ENCODE data around the gene CLN3.
A peak's percentile ranks its signal among the peaks of the same experiment; 100 is the strongest.

The CLN3 gene

GRCh38 chr16:28491970-28492474 lies at the start of gene CLN3:
Gene CLN3, minus strand, starts transcription at chr16:28492074. Its CDS starts 315 bp downstream, at chr16:28491759.
- Mint-ChIP-seq H3K36me3 (ENCODE audit: insufficient read depth) (peaks cover 38% of the 10 kb centered on the region), H3K4me1 (peaks cover 56% of the 10 kb centered on the region), H3K9me3 (no peaks in the 10 kb centered on the region), H3K4me3 (peak within 1 kb of the TSS; percentile 94), H3K27me3 (no peaks in the 10 kb centered on the region), H3K27ac (ENCODE audit: low read depth) (peak within 1 kb of the TSS; percentile 99)
- DNase-seq (ENCODE audit: low spot score in 2 of 2) (peak; percentile 79 to 88), ATAC-seq (replicated peaks; ENCODE audit: extremely low read depth, poor library complexity, severe bottlenecking) (peak; percentile 72)

GRCh38 chr16:28540346-28540745 lies 48.5 kb upstream of the CLN3 start:
- H3K4me1 Mint-ChIP-seq: peaks cover 10% of the 10 kb centered on the region
- no peak for DNase-seq (ENCODE audit: low spot score in 2 of 2)
- ATAC-seq (replicated peaks; ENCODE audit: extremely low read depth, poor library complexity, severe bottlenecking): no peak

GRCh38 chr16:28538733-28539596 lies 47.1 kb upstream of the CLN3 start, which contains the start of gene NUPR1:
Gene NUPR1, minus strand, starts transcription at chr16:28538974. Its CDS starts 67 bp downstream, at chr16:28538907.
- Mint-ChIP-seq H3K4me1 (peaks cover 24% of the 10 kb centered on the region), H3K27me3 (peaks cover 17% of the 10 kb centered on the region), H3K9me3 (peaks cover 4% of the 10 kb centered on the region), H3K36me3 (ENCODE audit: insufficient read depth) (peaks cover 3% of the 10 kb centered on the region), H3K4me3 (no peak within 1 kb of the TSS), H3K27ac (ENCODE audit: low read depth) (peak within 1 kb of the TSS; percentile 41)
- DNase-seq (ENCODE audit: low spot score in 2 of 2) (no peak), ATAC-seq (replicated peaks; ENCODE audit: extremely low read depth, poor library complexity, severe bottlenecking) (no peak)

More at GRCh38 chr16:28540346-28540745, 48.5 kb upstream of the CLN3 start:
- Mint-ChIP-seq H3K4me3 (no peak overlapping the region), H3K9me3 (peaks cover 4% of the 10 kb centered on the region), H3K36me3 (ENCODE audit: insufficient read depth) (peaks cover 3% of the 10 kb centered on the region), H3K27ac (ENCODE audit: low read depth) (no peak overlapping the region), H3K27me3 (peaks cover 17% of the 10 kb centered on the region)

GRCh38 chr16:28537964-28538732 lies 46.3 kb upstream of the CLN3 start:
- peak overlapping the region; percentile 41 for H3K27ac Mint-ChIP-seq (ENCODE audit: low read depth)
- no peak overlapping the region for H3K4me3 Mint-ChIP-seq
- no peak for DNase-seq (ENCODE audit: low spot score in 2 of 2)
- peaks cover 3% of the 10 kb centered on the region for H3K36me3 Mint-ChIP-seq (ENCODE audit: insufficient read depth)
- ATAC-seq (replicated peaks; ENCODE audit: extremely low read depth, poor library complexity, severe bottlenecking): no peak
- H3K27me3 Mint-ChIP-seq: peaks cover 17% of the 10 kb centered on the region
- H3K4me1 Mint-ChIP-seq: peaks cover 28% of the 10 kb centered on the region
- peaks cover 4% of the 10 kb centered on the region for H3K9me3 Mint-ChIP-seq

GRCh38 chr16:28537076-28537475 lies 45.2 kb upstream of the CLN3 start:
- DNase-seq (ENCODE audit: low spot score in 2 of 2) (no peak), ATAC-seq (replicated peaks; ENCODE audit: extremely low read depth, poor library complexity, severe bottlenecking) (no peak)
- peaks cover 4% of the 10 kb centered on the region for H3K36me3 Mint-ChIP-seq (ENCODE audit: insufficient read depth)
- peaks cover 4% of the 10 kb centered on the region for H3K9me3 Mint-ChIP-seq
- no peak overlapping the region for H3K27ac Mint-ChIP-seq (ENCODE audit: low read depth)
- no peak overlapping the region for H3K4me3 Mint-ChIP-seq
- H3K4me1 Mint-ChIP-seq: peaks cover 27% of the 10 kb centered on the region
- H3K27me3 Mint-ChIP-seq: peaks cover 8% of the 10 kb centered on the region

- Mint-ChIP-seq H3K9me3 (peaks cover 4% of the 10 kb centered on the region), H3K27me3 (no peaks in the 10 kb centered on the region), H3K36me3 (ENCODE audit: insufficient read depth) (peaks cover 7% of the 10 kb centered on the region), H3K27ac (ENCODE audit: low read depth) (peak overlapping the region; percentile 92), H3K4me3 (peak overlapping the region; percentile 45), H3K4me1 (peaks cover 27% of the 10 kb centered on the region)
- ATAC-seq (replicated peaks; ENCODE audit: extremely low read depth, poor library complexity, severe bottlenecking) (peak; percentile 82), DNase-seq (ENCODE audit: low spot score in 2 of 2) (no peak)
Observed at GRCh38 chr16:28534542-28535373, 42.9 kb upstream of the CLN3 start.

- H3K36me3 Mint-ChIP-seq (ENCODE audit: insufficient read depth): peaks cover 5% of the 10 kb centered on the region
- ATAC-seq (replicated peaks; ENCODE audit: extremely low read depth, poor library complexity, severe bottlenecking) (no peak), DNase-seq (ENCODE audit: low spot score in 2 of 2) (no peak)
- peaks cover 27% of the 10 kb centered on the region for H3K4me1 Mint-ChIP-seq
- H3K27ac Mint-ChIP-seq (ENCODE audit: low read depth): peak overlapping the region; percentile 14
- no peaks in the 10 kb centered on the region for H3K27me3 Mint-ChIP-seq
- peaks cover 4% of the 10 kb centered on the region for H3K9me3 Mint-ChIP-seq
- H3K4me3 Mint-ChIP-seq: no peak overlapping the region
Observed at GRCh38 chr16:28532940-28533647, 41.2 kb upstream of the CLN3 start.

GRCh38 chr16:28531777-28532744 lies 40.2 kb upstream of the CLN3 start:
- peaks cover 4% of the 10 kb centered on the region for H3K9me3 Mint-ChIP-seq
- H3K27me3 Mint-ChIP-seq: no peaks in the 10 kb centered on the region
- H3K4me1 Mint-ChIP-seq: peaks cover 27% of the 10 kb centered on the region
- no peak overlapping the region for H3K27ac Mint-ChIP-seq (ENCODE audit: low read depth)
- no peak for ATAC-seq (replicated peaks; ENCODE audit: extremely low read depth, poor library complexity, severe bottlenecking)
- H3K36me3 Mint-ChIP-seq (ENCODE audit: insufficient read depth): peaks cover 5% of the 10 kb centered on the region
- DNase-seq (ENCODE audit: low spot score in 2 of 2): no peak
- H3K4me3 Mint-ChIP-seq: no peak overlapping the region

GRCh38 chr16:28529124-28529523 lies 37.2 kb upstream of the CLN3 start:
- Mint-ChIP-seq H3K4me3 (no peak overlapping the region), H3K9me3 (no peaks in the 10 kb centered on the region), H3K27ac (ENCODE audit: low read depth) (no peak overlapping the region)

GRCh38 chr16:28528463-28528867 lies 36.6 kb upstream of the CLN3 start:
- Mint-ChIP-seq H3K4me3 (no peak overlapping the region), H3K4me1 (peaks cover 7% of the 10 kb centered on the region), H3K9me3 (no peaks in the 10 kb centered on the region), H3K36me3 (ENCODE audit: insufficient read depth) (peaks cover 5% of the 10 kb centered on the region), H3K27me3 (no peaks in the 10 kb centered on the region), H3K27ac (ENCODE audit: low read depth) (no peak overlapping the region)
- no peak for ATAC-seq (replicated peaks; ENCODE audit: extremely low read depth, poor library complexity, severe bottlenecking)
- no peak for DNase-seq (ENCODE audit: low spot score in 2 of 2)

More at GRCh38 chr16:28529124-28529523, 37.2 kb upstream of the CLN3 start:
- no peaks in the 10 kb centered on the region for H3K27me3 Mint-ChIP-seq
- H3K36me3 Mint-ChIP-seq (ENCODE audit: insufficient read depth): peaks cover 5% of the 10 kb centered on the region
- no peak for ATAC-seq (replicated peaks; ENCODE audit: extremely low read depth, poor library complexity, severe bottlenecking)
- H3K4me1 Mint-ChIP-seq: peaks cover 10% of the 10 kb centered on the region
- DNase-seq (ENCODE audit: low spot score in 2 of 2): no peak

GRCh38 chr16:28527985-28528384 lies 36.1 kb upstream of the CLN3 start:
- Mint-ChIP-seq H3K36me3 (ENCODE audit: insufficient read depth) (peaks cover 5% of the 10 kb centered on the region), H3K27me3 (no peaks in the 10 kb centered on the region), H3K9me3 (no peaks in the 10 kb centered on the region), H3K27ac (ENCODE audit: low read depth) (no peak overlapping the region), H3K4me1 (peaks cover 2% of the 10 kb centered on the region), H3K4me3 (no peak overlapping the region)
- DNase-seq (ENCODE audit: low spot score in 2 of 2): no peak
- no peak for ATAC-seq (replicated peaks; ENCODE audit: extremely low read depth, poor library complexity, severe bottlenecking)
